ENCODE results near the gene KCNQ1. TPM values are rescaled to one million over a fixed set of nuclear protein-coding genes. Genes with fewer than 3 reads are reported as not detected.

KCNQ1 gene
- total and polyA plus RNA-seq, 2 donors (not counting 1 experiment from before 2014, with no cell fraction given) = not detected

DNA sequence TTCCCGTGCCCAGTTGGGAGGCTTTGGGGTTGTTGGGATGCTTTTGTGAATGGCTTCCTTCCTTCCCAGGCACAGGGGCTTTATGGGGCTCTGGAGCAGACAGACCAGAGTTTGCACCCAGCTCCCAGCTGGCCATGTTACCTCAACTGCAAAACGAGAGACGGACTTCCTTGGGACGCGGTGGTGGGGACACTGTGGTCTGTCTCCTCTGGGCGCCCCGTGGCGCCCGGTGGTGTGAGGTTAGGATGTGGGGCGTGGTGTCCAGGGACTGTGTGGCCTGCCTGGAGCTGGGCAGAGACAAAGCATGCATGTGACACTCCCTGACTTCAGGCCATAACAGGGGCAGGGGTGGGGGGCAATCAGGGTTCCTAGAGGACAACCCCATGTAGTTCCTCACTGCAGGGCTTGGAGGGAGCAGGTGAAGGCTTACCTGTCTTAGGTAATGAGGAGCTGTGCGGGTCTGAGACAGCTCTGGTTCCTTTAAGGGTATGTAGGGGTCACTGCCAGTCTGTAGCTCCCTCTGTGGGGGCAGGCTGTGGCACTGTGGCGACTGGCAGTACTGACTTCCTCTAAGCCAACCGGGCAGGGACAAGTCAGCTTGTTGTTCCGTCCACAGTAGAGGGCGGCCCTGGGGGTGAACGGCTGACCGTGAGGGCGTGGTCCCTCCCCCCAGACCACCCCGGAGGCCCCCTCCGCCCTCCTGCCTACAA, 14.4 kb downstream of the KCNQ1 start:
- no peak for DNase-seq (ENCODE audit: low read depth in 2 of 2)
- H4K20me1 ChIP-seq (ENCODE audit: control insufficient read depth, extremely low read depth, insufficient read depth, low read length) = no peaks in the 10 kb centered on the region
- H3K4me2 ChIP-seq (ENCODE audit: extremely low read depth, insufficient read depth, low read length) = no peak overlapping the region
- H3K9ac ChIP-seq (ENCODE audit: insufficient read depth, low read length) = no peak overlapping the region
- no peaks in the 10 kb centered on the region for H3K79me2 ChIP-seq (ENCODE audit: control insufficient read depth, insufficient read depth, low read length)
- no peak overlapping the region for H3K4me3 ChIP-seq (replicated peaks in 1 of 4; ENCODE audit: control extremely low read depth in 1 of 4, insufficient read depth in 1 of 4, low read depth in 3 of 4, low read length in 4 of 4)
- H3K27ac ChIP-seq (ENCODE audit: insufficient read depth, low read length) = no peak overlapping the region
- no peak overlapping the region for H2AFZ ChIP-seq (ENCODE audit: low read length)
- no peaks in the 10 kb centered on the region for H3K9me3 ChIP-seq (ENCODE audit: control insufficient read depth, insufficient read depth, low read depth, low read length)
- no peaks in the 10 kb centered on the region for H3K36me3 ChIP-seq (ENCODE audit: control insufficient read depth, insufficient read depth, low read length)
- TF ChIP-seq EZH2 (IDR thresholded peaks at IDR 0.05; ENCODE audit: low read length, missing control alignments) = no peak
- TF ChIP-seq, protein P1, sequence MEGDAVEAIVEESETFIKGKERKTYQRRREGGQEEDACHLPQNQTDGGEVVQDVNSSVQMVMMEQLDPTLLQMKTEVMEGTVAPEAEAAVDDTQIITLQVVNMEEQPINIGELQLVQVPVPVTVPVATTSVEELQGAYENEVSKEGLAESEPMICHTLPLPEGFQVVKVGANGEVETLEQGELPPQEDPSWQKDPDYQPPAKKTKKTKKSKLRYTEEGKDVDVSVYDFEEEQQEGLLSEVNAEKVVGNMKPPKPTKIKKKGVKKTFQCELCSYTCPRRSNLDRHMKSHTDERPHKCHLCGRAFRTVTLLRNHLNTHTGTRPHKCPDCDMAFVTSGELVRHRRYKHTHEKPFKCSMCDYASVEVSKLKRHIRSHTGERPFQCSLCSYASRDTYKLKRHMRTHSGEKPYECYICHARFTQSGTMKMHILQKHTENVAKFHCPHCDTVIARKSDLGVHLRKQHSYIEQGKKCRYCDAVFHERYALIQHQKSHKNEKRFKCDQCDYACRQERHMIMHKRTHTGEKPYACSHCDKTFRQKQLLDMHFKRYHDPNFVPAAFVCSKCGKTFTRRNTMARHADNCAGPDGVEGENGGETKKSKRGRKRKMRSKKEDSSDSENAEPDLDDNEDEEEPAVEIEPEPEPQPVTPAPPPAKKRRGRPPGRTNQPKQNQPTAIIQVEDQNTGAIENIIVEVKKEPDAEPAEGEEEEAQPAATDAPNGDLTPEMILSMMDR (conservative IDR thresholded peaks at IDR 0.05 in 1 of 2, IDR thresholded peaks at IDR 0.05 in 1 of 2; ENCODE audit: low read depth in 1 of 2, low read length in 2 of 2) = no peak
- no peaks in the 10 kb centered on the region for H3K27me3 ChIP-seq (ENCODE audit: control insufficient read depth, insufficient read depth, low read length)
- no peaks in the 10 kb centered on the region for H3K4me1 ChIP-seq (ENCODE audit: control insufficient read depth, extremely low read depth, insufficient read depth, low read length)

DNA sequence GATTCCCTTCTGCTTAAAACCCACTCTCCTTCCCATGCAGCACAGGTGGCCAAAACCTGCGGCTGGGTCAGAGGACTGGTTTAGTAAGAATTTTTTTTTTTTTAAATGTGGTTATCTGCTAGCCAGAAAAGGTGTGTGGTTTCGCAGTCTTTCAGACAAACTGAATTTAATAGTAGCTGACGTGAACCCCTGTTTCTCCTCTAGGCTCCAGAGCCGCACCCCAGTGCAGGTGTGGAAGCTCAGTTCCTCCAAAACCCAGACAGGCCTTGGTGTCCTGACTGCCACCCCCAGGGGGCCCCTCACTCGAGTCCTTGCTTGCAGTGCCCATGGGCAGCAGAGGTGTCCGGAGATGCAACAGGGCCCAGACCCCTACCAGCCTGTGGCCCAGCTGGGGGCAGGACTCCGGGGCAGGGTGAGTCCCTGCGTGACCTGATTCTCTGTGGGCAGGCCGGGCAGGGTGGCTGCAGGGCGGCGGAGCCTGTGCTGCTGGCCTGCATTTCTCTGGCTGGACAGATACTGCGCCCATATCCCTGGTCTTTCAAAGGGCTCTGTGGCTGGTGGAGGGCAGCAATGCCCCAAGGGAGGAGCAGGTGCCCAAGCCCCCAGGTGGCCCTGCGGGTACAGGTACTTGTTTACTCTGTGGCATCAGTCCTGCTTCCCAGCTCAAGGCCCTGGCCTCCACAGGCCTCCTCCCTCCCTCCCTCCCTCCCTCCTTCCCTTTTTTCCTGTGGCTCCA, 15.2 kb downstream of the KCNQ1 start:
- no peak for DNase-seq (ENCODE audit: low read depth in 2 of 2)
- Histone ChIP-seq H3K27me3 (ENCODE audit: control insufficient read depth, insufficient read depth, low read length) (no peaks in the 10 kb centered on the region), H3K9me3 (ENCODE audit: control insufficient read depth, insufficient read depth, low read depth, low read length) (no peaks in the 10 kb centered on the region), H3K9ac (ENCODE audit: insufficient read depth, low read length) (no peak overlapping the region), H2AFZ (ENCODE audit: low read length) (no peak overlapping the region), H3K27ac (ENCODE audit: insufficient read depth, low read length) (no peak overlapping the region), H3K4me3 (replicated peaks in 1 of 4; ENCODE audit: control extremely low read depth in 1 of 4, insufficient read depth in 1 of 4, low read depth in 3 of 4, low read length in 4 of 4) (no peak overlapping the region), H3K36me3 (ENCODE audit: control insufficient read depth, insufficient read depth, low read length) (no peaks in the 10 kb centered on the region), H3K4me1 (ENCODE audit: control insufficient read depth, extremely low read depth, insufficient read depth, low read length) (no peaks in the 10 kb centered on the region), H3K79me2 (ENCODE audit: control insufficient read depth, insufficient read depth, low read length) (no peaks in the 10 kb centered on the region), H4K20me1 (ENCODE audit: control insufficient read depth, extremely low read depth, insufficient read depth, low read length) (no peaks in the 10 kb centered on the region), H3K4me2 (ENCODE audit: extremely low read depth, insufficient read depth, low read length) (no peak overlapping the region)
- TF ChIP-seq, protein P1 (conservative IDR thresholded peaks at IDR 0.05 in 1 of 2, IDR thresholded peaks at IDR 0.05 in 1 of 2; ENCODE audit: low read depth in 1 of 2, low read length in 2 of 2) = no peak
- TF ChIP-seq EZH2 (IDR thresholded peaks at IDR 0.05; ENCODE audit: low read length, missing control alignments) = no peak

DNA sequence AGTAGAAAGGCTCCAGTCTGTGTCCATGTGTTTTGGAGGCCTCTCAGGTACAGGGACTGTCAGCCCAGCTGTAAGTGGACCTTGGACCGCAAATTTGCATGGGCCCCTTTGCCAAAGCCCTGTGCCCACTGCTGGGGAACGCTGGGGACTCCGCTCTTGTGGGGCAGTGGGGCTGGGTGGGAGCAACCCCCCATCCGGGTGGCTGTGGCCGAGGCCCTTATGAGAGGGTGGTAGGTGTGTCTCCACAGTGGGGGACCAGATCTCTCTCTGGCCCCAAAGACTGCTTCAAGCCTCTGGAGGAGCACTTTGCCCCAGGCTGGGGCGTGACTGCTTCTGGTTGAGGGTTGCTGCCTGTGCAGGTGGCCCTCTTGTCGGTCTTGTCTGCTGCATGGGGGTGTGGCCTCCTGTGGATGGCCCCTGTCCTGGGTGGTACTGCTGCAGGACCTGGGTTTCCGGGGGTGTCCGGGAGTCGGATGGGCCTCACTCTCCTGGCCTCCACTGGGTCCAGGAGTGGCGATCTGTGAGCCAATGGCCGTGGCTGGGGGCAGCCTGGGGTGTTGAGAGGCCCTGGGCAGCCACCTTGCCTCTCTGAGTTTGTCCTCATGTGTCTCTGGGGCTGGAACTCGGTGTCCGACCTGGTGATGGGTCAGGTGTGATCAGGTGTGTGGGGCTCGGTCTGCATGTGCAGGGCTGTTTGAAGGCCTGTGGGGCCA, 15.9 kb downstream of the KCNQ1 start:
- H3K9me3 ChIP-seq (ENCODE audit: control insufficient read depth, insufficient read depth, low read depth, low read length) = no peaks in the 10 kb centered on the region
- no peaks in the 10 kb centered on the region for H4K20me1 ChIP-seq (ENCODE audit: control insufficient read depth, extremely low read depth, insufficient read depth, low read length)
- H3K27ac ChIP-seq (ENCODE audit: insufficient read depth, low read length) = no peak overlapping the region
- H3K27me3 ChIP-seq (ENCODE audit: control insufficient read depth, insufficient read depth, low read length) = no peaks in the 10 kb centered on the region
- DNase-seq (ENCODE audit: low read depth in 2 of 2) = no peak
- H2AFZ ChIP-seq (ENCODE audit: low read length) = no peak overlapping the region
- no peak for TF ChIP-seq EZH2 (IDR thresholded peaks at IDR 0.05; ENCODE audit: low read length, missing control alignments)
- TF ChIP-seq, protein P1 (conservative IDR thresholded peaks at IDR 0.05 in 1 of 2, IDR thresholded peaks at IDR 0.05 in 1 of 2; ENCODE audit: low read depth in 1 of 2, low read length in 2 of 2) = no peak
- no peak overlapping the region for H3K9ac ChIP-seq (ENCODE audit: insufficient read depth, low read length)
- H3K4me2 ChIP-seq (ENCODE audit: extremely low read depth, insufficient read depth, low read length) = no peak overlapping the region
- H3K79me2 ChIP-seq (ENCODE audit: control insufficient read depth, insufficient read depth, low read length) = no peaks in the 10 kb centered on the region
- no peaks in the 10 kb centered on the region for H3K36me3 ChIP-seq (ENCODE audit: control insufficient read depth, insufficient read depth, low read length)
- no peaks in the 10 kb centered on the region for H3K4me1 ChIP-seq (ENCODE audit: control insufficient read depth, extremely low read depth, insufficient read depth, low read length)
- no peak overlapping the region for H3K4me3 ChIP-seq (replicated peaks in 1 of 4; ENCODE audit: control extremely low read depth in 1 of 4, insufficient read depth in 1 of 4, low read depth in 3 of 4, low read length in 4 of 4)

All from fibroblast of lung (primary cell).